ENCODE data around the gene KEL.

KEL gene

DNA sequence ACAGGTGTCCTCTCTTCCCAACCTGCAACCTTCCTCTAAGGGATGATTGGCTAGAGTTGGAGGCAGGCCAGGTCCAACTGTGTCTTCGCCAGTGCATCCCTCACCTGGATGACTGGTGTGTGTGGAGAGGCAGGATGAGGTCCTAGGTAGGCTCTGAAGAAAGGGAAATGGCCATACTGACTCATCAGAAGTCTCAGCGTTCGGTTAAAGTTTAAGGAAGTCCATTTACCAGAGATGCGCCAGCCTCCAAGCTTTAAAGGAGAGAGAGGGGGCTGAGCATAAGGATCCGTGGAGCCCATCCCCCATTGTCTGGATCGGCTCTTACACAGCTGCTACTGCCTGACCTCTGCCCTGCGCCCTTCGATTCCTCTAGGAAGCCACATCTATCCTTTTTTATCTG is 4.4 kb downstream of the KEL start:
- Histone ChIP-seq H3K36me3 (ENCODE audit: control insufficient read depth, insufficient read depth, low read length) (peaks cover 5% of the 10 kb centered on the region), H3K9me3 (ENCODE audit: control insufficient read depth, insufficient read depth, low read length) (no peaks in the 10 kb centered on the region), H3K9ac (ENCODE audit: low read depth, low read length) (no peak overlapping the region), H3K27me3 (ENCODE audit: control insufficient read depth, insufficient read depth, low read length) (no peaks in the 10 kb centered on the region), H3K4me1 (ENCODE audit: control insufficient read depth, insufficient read depth, low read length) (peaks cover 8% of the 10 kb centered on the region), H3K4me3 (ENCODE audit: low read depth, low read length) (no peak overlapping the region)

DNA sequence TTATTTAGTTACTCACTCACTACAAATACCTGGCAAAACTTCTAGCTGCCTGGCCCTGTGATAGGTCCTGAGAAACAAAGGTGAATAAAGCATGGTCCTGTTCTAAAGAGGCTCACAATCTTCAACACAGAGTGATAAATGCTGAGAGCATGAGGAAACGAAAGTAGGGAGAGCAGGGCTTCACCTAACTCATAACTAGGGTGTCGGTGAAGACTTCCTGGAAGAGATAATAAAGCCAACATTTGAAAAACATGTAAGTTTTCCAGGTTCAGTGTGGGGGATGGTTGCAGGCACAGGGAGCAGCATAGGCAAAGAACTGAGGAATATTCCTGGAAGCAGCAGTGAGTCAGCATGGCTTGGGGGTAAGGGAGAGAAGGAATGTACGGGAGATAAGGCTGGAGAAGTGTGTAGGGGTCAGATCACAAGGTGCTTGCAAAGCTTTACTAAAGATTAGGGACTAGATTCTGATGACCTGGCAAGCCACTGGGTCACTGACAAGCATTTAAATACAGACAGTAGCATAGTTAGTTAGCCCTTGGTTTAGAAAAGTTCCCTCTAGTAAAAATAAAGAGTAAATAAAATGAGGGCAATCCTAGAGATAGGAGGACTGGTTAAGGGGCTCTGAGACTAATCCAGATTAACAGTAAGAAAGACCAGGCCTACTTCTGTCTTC is 5.1 kb downstream of the KEL start:
- H3K4me1 ChIP-seq (ENCODE audit: control insufficient read depth, insufficient read depth, low read length), result peaks cover 6% of the 10 kb centered on the region
- H3K36me3 ChIP-seq (ENCODE audit: control insufficient read depth, insufficient read depth, low read length), result peaks cover 5% of the 10 kb centered on the region
- H3K4me3 ChIP-seq (ENCODE audit: low read depth, low read length), result no peak overlapping the region
- H3K27me3 ChIP-seq (ENCODE audit: control insufficient read depth, insufficient read depth, low read length), result no peaks in the 10 kb centered on the region
- no peaks in the 10 kb centered on the region for H3K9me3 ChIP-seq (ENCODE audit: control insufficient read depth, insufficient read depth, low read length)
- no peak overlapping the region for H3K9ac ChIP-seq (ENCODE audit: low read depth, low read length)

DNA sequence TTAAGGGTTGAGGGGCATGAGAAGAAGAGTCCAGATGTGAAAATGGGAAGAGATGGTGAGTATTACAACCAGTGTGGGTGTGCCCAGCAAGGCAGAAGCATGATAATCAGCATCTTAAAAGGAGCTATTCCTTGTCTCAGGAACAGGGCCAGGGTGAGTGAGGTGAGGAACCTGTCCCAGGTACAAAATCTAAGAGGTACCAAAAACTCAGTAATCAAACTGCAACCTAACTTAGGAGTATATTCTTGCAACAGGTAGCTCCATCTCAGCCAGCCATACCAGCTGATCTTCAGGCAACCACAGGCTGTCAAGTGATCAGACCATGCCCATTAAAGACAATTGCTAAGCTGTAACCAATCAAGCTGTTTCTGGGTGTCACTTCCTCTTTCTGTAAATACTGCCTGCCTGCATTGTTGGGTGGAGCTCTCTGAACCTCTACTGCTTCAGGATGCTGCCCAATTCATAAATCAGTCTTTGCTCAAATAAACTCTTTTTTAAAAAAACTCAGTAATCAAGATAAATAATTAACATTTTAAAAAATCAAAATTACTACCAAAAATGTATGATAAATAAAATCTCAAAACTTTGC is 7.4 kb downstream of the KEL start:
- H3K4me1 ChIP-seq (ENCODE audit: control insufficient read depth, insufficient read depth, low read length), result peaks cover 6% of the 10 kb centered on the region
- H3K27me3 ChIP-seq (ENCODE audit: control insufficient read depth, insufficient read depth, low read length), result no peaks in the 10 kb centered on the region
- peaks cover 5% of the 10 kb centered on the region for H3K36me3 ChIP-seq (ENCODE audit: control insufficient read depth, insufficient read depth, low read length)
- no peak overlapping the region for H3K4me3 ChIP-seq (ENCODE audit: low read depth, low read length)
- no peak overlapping the region for H3K9ac ChIP-seq (ENCODE audit: low read depth, low read length)
- no peaks in the 10 kb centered on the region for H3K9me3 ChIP-seq (ENCODE audit: control insufficient read depth, insufficient read depth, low read length)

DNA sequence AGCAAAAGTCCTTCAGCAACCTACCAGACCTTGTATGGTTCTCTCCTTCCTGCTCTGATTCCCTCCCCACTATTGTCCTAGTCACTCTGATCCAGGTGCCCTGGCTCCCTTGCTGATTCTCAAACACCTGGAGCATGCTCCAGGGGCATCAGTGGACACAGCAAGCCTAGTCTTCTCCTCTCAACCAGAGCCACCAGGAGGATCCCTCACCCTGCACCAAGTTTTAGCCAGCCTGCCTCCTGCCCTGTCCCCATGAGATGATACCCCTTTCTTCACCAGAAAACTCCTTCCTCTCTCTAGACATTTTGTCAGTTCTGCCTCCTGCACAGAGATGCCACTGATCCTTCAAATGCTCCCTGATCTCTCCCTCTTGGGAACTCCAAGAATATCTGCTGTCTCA is 11.9 kb downstream of the KEL start:
- no peaks in the 10 kb centered on the region for H3K27me3 ChIP-seq (ENCODE audit: control insufficient read depth, insufficient read depth, low read length)
- peaks cover 9% of the 10 kb centered on the region for H3K36me3 ChIP-seq (ENCODE audit: control insufficient read depth, insufficient read depth, low read length)
- H3K4me3 ChIP-seq (ENCODE audit: low read depth, low read length), result no peak overlapping the region
- H3K4me1 ChIP-seq (ENCODE audit: control insufficient read depth, insufficient read depth, low read length), result no peaks in the 10 kb centered on the region
- H3K9ac ChIP-seq (ENCODE audit: low read depth, low read length), result no peak overlapping the region
- no peaks in the 10 kb centered on the region for H3K9me3 ChIP-seq (ENCODE audit: control insufficient read depth, insufficient read depth, low read length)

DNA sequence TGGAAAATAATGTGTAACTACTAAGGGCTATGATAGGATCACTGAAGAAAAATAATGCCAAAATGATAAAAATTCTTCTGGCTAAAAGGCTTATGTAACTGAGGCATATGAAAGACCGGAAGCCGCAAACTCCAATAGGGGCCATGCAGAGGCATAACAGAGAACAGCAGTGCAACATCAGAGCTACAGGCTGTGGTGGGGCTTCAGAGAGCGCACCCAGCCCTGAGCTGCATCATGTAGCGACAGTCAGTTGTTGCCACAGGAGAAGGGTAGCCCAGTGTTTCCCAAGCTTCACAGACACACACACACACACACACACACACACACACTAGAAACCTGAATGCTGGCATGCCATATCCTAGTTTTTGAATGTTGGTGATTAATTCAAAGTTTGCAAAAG is 13.6 kb downstream of the KEL start:
- Histone ChIP-seq H3K4me3 (ENCODE audit: low read depth, low read length) (no peak overlapping the region), H3K9me3 (ENCODE audit: control insufficient read depth, insufficient read depth, low read length) (no peaks in the 10 kb centered on the region), H3K9ac (ENCODE audit: low read depth, low read length) (no peak overlapping the region), H3K4me1 (ENCODE audit: control insufficient read depth, insufficient read depth, low read length) (no peaks in the 10 kb centered on the region), H3K27me3 (ENCODE audit: control insufficient read depth, insufficient read depth, low read length) (no peaks in the 10 kb centered on the region), H3K36me3 (ENCODE audit: control insufficient read depth, insufficient read depth, low read length) (peaks cover 7% of the 10 kb centered on the region)

DNA sequence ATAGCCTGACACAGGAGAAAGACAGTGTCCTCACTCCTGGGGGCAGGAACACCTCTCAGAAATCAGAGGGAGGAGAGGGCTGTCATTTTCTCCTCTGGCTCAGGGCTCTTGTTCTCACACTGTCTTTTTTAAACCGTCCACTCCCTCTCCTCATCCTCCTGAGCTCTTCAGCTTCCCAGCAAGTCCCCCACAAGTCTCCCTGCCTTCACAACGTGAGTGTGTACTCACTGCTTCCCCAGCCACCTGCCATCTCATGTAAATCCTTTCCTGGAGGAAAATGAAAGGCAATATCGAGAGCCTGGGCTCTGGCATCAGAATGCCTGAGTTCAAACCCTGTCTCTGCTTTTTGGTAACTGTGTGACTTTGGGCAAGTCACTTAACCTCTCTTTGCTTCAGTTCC is 17.2 kb downstream of the KEL start:
- peaks cover 4% of the 10 kb centered on the region for H3K36me3 ChIP-seq (ENCODE audit: control insufficient read depth, insufficient read depth, low read length)
- H3K4me1 ChIP-seq (ENCODE audit: control insufficient read depth, insufficient read depth, low read length), result no peaks in the 10 kb centered on the region
- no peaks in the 10 kb centered on the region for H3K9me3 ChIP-seq (ENCODE audit: control insufficient read depth, insufficient read depth, low read length)
- no peak overlapping the region for H3K9ac ChIP-seq (ENCODE audit: low read depth, low read length)
- no peak overlapping the region for H3K4me3 ChIP-seq (ENCODE audit: low read depth, low read length)
- H3K27me3 ChIP-seq (ENCODE audit: control insufficient read depth, insufficient read depth, low read length), result no peaks in the 10 kb centered on the region

DNA sequence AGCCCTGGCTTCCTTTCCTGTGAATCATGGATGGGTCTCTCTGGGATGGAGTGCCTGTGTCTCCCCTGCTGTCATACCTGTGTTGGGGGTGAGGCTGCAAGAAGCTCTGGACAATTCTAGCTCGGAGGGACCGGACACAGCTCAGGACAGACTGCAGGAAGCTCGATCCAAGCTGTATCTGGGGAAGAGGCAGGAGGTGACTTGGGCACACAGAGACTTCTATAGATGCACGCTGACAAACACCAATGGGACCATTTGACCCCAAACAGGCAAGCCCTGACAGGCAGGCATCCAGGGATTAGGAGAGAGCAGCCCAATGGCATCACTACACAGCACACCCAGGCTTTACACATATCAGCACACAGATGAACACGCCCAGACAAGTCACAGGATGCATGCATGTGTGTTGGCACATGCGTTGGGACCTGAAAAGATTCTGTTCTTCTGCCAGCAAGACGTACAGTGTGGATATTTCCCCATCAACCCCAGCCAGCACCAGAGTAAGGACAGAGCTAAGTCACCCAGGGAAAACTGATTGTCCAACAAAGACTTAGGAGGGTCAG is 18.4 kb downstream of the KEL start:
- Histone ChIP-seq H3K4me3 (ENCODE audit: low read depth, low read length) (no peak overlapping the region), H3K27me3 (ENCODE audit: control insufficient read depth, insufficient read depth, low read length) (no peaks in the 10 kb centered on the region)

DNA sequence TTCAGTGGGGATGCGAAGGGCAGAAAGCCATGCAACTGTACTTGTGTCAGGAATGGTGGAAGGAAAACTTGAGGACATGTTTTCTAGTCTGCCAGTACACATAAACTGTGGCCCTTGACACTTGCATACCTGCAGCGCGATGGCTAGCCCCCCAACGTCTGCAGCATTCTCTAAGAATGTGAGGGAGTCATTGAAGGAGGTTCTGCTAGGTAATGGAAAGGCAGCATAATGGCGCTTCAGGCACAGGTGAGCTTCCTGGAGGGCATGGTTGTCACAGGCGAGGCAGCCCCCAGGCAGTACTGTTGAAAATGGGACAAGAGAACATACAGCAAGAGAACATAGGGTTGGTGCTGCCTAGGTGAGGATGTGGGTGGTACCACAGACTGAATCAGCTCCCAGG is 19.4 kb downstream of the KEL start:
- no peak overlapping the region for H3K9ac ChIP-seq (ENCODE audit: low read depth, low read length)
- no peaks in the 10 kb centered on the region for H3K4me1 ChIP-seq (ENCODE audit: control insufficient read depth, insufficient read depth, low read length)
- H3K36me3 ChIP-seq (ENCODE audit: control insufficient read depth, insufficient read depth, low read length), result peaks cover 4% of the 10 kb centered on the region
- no peaks in the 10 kb centered on the region for H3K27me3 ChIP-seq (ENCODE audit: control insufficient read depth, insufficient read depth, low read length)
- no peaks in the 10 kb centered on the region for H3K9me3 ChIP-seq (ENCODE audit: control insufficient read depth, insufficient read depth, low read length)
- H3K4me3 ChIP-seq (ENCODE audit: low read depth, low read length), result no peak overlapping the region

More for the DNA sequence above, 18.4 kb downstream of the KEL start:
- Histone ChIP-seq H3K9ac (ENCODE audit: low read depth, low read length) (no peak overlapping the region), H3K9me3 (ENCODE audit: control insufficient read depth, insufficient read depth, low read length) (no peaks in the 10 kb centered on the region), H3K36me3 (ENCODE audit: control insufficient read depth, insufficient read depth, low read length) (peaks cover 4% of the 10 kb centered on the region), H3K4me1 (ENCODE audit: control insufficient read depth, insufficient read depth, low read length) (no peaks in the 10 kb centered on the region)

DNA sequence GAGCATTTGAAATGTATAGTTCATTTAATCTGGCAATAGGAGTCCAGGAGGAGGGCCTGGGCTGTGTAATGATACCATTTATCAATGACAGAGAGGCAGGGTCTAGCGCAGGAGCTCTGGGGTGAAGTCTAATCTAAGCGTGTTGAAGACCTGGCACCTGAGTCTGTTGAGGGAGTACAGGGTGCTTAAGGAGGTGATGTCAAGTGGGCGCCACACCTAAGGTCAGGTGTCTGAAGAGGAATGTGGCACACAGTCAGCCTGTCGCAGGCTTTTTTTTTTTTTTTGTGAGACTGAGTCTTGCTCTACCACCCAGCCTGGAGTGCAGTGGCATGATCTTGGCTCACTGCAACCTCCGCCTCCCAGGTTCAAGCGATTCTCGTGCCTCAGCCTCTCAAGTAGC is 20.6 kb downstream of the KEL start:
- Histone ChIP-seq H3K36me3 (ENCODE audit: control insufficient read depth, insufficient read depth, low read length) (peaks cover 4% of the 10 kb centered on the region), H3K9me3 (ENCODE audit: control insufficient read depth, insufficient read depth, low read length) (no peaks in the 10 kb centered on the region), H3K27me3 (ENCODE audit: control insufficient read depth, insufficient read depth, low read length) (no peaks in the 10 kb centered on the region), H3K4me1 (ENCODE audit: control insufficient read depth, insufficient read depth, low read length) (no peaks in the 10 kb centered on the region), H3K9ac (ENCODE audit: low read depth, low read length) (no peak overlapping the region), H3K4me3 (ENCODE audit: low read depth, low read length) (no peak overlapping the region)

DNA sequence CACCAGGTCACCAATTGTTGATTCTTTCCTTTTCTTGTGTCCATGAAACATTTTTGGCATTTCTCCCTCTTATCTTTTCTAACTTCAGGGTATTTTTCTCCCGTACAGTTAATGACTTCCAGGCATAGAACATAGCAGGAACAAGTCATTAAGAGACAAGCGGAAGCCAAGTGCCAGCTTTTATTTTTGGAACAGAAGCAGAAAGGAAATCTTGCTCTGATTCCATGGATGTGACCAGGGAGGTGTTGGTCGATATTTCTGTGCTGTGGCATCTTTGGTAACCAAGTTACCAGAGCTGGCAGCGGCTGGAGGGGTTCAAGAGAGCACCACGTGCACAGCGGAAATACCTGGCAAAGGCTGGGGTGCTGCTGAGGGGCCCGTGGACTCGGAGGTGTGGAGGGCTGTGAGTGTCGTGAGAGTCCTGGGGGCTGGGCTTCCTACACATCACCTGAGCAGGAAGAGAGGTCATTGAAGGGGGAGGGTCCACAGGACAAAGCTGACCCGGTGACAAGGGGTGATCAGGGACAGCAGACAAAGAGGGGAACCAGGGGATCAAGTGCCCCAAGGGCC is 21.1 kb downstream of the KEL start:
- H3K4me1 ChIP-seq (ENCODE audit: control insufficient read depth, insufficient read depth, low read length), result no peaks in the 10 kb centered on the region
- no peaks in the 10 kb centered on the region for H3K27me3 ChIP-seq (ENCODE audit: control insufficient read depth, insufficient read depth, low read length)
- H3K9me3 ChIP-seq (ENCODE audit: control insufficient read depth, insufficient read depth, low read length), result no peaks in the 10 kb centered on the region
- H3K4me3 ChIP-seq (ENCODE audit: low read depth, low read length), result no peak overlapping the region
- H3K9ac ChIP-seq (ENCODE audit: low read depth, low read length), result no peak overlapping the region
- peaks cover 2% of the 10 kb centered on the region for H3K36me3 ChIP-seq (ENCODE audit: control insufficient read depth, insufficient read depth, low read length)

DNA sequence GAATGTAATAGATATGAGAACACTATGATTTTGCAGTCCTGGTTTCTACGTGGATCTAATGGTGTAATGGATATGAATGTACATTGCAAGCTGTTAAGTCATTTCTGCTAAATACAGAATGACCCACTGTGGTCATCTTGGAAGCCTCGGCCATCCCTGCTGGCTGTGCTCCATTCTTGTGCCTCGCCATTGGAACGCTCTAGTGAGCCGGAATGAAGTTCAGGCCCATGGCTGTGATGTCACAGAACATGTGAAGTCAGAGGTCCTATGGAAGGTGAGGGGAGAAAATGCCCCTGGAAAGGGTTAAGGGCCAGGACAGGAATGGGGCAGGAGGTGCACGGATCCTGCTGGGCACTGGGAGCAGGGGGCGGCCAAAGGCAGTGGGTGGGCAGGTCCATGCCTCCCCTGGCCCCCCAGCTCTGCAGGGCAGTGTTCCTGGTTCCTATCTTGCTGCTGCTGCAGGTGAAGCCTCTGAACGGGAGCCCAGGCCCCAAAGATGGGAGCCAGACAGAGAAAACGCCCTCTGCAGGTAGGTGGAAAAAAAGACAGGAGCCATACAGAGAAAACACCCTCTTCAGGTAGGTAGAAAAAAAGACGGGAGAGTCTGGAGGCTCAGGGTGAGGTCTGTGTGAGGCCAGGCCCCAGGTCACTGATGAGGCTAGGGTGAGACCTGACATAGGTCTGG is 22.8 kb downstream of the KEL start, which contains the start of gene LLCFC1:
Gene LLCFC1 (plus strand): TSS at position 259 of the 685 bp plus-strand sequence. CDS start 138 bp downstream, at position 397.
- no peak within 1 kb of the TSS for H3K4me3 ChIP-seq (ENCODE audit: low read depth, low read length)
- no peaks in the 10 kb centered on the region for H3K36me3 ChIP-seq (ENCODE audit: control insufficient read depth, insufficient read depth, low read length)
- H3K4me1 ChIP-seq (ENCODE audit: control insufficient read depth, insufficient read depth, low read length), result no peaks in the 10 kb centered on the region
- no peak within 1 kb of the TSS for H3K9ac ChIP-seq (ENCODE audit: low read depth, low read length)
- no peaks in the 10 kb centered on the region for H3K9me3 ChIP-seq (ENCODE audit: control insufficient read depth, insufficient read depth, low read length)
- H3K27me3 ChIP-seq (ENCODE audit: control insufficient read depth, insufficient read depth, low read length), result no peaks in the 10 kb centered on the region
